ENCODE data around the gene CYBB. TPM values are rescaled to one million over a fixed set of nuclear protein-coding genes. Genes with fewer than 3 reads are reported as not detected.

CYBB gene
- total and polyA plus RNA-seq, 2 experiments from 2014 or later = 0.06 TPM; not detected in 1

DNA sequence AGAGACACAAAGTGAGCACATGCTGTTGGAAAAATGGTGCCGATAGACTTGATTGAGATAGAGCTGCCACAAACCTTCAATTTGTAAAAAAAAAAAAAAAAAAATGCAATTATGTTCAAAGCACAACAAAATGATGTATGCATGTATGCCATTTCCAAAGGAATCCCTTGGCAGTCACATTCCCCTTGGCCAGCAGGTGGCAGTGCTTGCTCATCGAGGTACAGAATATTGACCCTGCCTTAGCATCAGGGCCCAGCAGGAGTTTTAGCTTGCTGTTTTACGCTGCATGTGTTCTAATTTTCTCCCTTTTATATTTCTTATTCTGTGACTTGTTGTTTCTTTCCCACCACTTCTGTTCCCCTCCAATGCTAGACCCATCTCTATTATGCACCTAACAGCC, 34.5 kb upstream of the CYBB start:
- Histone ChIP-seq H4K20me1 (replicated peaks; ENCODE audit: insufficient read depth) (no peaks in the 10 kb centered on the region), H2AFZ (no peak overlapping the region), H3K36me3 (ENCODE audit: insufficient read depth) (no peaks in the 10 kb centered on the region), H3K4me2 (no peak overlapping the region), H3F3A (replicated peaks; ENCODE audit: low read depth) (no peaks in the 10 kb centered on the region), H3K27ac (ENCODE audit: low read depth) (no peak overlapping the region), H3K9me2 (ENCODE audit: insufficient read depth) (no peaks in the 10 kb centered on the region), H3K4me1 (ENCODE audit: insufficient read depth) (no peaks in the 10 kb centered on the region), H3K79me2 (replicated peaks; ENCODE audit: insufficient read depth) (no peaks in the 10 kb centered on the region), H3K4me3 (no peak overlapping the region), H3K27me3 (ENCODE audit: insufficient read depth) (no peaks in the 10 kb centered on the region)
- DNase-seq (ENCODE audit: low spot score) = peak; percentile 59
- H3K4me1 Mint-ChIP-seq = no peaks in the 10 kb centered on the region
- H3K27me3 Mint-ChIP-seq (ENCODE audit: insufficient read depth, low read depth, poor library complexity) = peaks cover 3% of the 10 kb centered on the region
- ATAC-seq = peak; percentile 66
- no peak overlapping the region for H3K4me3 Mint-ChIP-seq
- no peak overlapping the region for H3K27ac Mint-ChIP-seq
- TF ChIP-seq, protein P1, sequence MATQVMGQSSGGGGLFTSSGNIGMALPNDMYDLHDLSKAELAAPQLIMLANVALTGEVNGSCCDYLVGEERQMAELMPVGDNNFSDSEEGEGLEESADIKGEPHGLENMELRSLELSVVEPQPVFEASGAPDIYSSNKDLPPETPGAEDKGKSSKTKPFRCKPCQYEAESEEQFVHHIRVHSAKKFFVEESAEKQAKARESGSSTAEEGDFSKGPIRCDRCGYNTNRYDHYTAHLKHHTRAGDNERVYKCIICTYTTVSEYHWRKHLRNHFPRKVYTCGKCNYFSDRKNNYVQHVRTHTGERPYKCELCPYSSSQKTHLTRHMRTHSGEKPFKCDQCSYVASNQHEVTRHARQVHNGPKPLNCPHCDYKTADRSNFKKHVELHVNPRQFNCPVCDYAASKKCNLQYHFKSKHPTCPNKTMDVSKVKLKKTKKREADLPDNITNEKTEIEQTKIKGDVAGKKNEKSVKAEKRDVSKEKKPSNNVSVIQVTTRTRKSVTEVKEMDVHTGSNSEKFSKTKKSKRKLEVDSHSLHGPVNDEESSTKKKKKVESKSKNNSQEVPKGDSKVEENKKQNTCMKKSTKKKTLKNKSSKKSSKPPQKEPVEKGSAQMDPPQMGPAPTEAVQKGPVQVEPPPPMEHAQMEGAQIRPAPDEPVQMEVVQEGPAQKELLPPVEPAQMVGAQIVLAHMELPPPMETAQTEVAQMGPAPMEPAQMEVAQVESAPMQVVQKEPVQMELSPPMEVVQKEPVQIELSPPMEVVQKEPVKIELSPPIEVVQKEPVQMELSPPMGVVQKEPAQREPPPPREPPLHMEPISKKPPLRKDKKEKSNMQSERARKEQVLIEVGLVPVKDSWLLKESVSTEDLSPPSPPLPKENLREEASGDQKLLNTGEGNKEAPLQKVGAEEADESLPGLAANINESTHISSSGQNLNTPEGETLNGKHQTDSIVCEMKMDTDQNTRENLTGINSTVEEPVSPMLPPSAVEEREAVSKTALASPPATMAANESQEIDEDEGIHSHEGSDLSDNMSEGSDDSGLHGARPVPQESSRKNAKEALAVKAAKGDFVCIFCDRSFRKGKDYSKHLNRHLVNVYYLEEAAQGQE (IDR thresholded peaks at IDR 0.05; ENCODE audit: unreplicated experiment) = no peak
- no peak for TF ChIP-seq JUNB (IDR thresholded peaks at IDR 0.05; ENCODE audit: unreplicated experiment)
- TF ChIP-seq, protein P2, sequence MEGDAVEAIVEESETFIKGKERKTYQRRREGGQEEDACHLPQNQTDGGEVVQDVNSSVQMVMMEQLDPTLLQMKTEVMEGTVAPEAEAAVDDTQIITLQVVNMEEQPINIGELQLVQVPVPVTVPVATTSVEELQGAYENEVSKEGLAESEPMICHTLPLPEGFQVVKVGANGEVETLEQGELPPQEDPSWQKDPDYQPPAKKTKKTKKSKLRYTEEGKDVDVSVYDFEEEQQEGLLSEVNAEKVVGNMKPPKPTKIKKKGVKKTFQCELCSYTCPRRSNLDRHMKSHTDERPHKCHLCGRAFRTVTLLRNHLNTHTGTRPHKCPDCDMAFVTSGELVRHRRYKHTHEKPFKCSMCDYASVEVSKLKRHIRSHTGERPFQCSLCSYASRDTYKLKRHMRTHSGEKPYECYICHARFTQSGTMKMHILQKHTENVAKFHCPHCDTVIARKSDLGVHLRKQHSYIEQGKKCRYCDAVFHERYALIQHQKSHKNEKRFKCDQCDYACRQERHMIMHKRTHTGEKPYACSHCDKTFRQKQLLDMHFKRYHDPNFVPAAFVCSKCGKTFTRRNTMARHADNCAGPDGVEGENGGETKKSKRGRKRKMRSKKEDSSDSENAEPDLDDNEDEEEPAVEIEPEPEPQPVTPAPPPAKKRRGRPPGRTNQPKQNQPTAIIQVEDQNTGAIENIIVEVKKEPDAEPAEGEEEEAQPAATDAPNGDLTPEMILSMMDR (conservative IDR thresholded peaks at IDR 0.05; ENCODE audit: low read depth in 2 of 2) = peak; percentile 66 to 86
- TF ChIP-seq, protein P3, sequence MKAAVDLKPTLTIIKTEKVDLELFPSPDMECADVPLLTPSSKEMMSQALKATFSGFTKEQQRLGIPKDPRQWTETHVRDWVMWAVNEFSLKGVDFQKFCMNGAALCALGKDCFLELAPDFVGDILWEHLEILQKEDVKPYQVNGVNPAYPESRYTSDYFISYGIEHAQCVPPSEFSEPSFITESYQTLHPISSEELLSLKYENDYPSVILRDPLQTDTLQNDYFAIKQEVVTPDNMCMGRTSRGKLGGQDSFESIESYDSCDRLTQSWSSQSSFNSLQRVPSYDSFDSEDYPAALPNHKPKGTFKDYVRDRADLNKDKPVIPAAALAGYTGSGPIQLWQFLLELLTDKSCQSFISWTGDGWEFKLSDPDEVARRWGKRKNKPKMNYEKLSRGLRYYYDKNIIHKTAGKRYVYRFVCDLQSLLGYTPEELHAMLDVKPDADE (IDR thresholded peaks at IDR 0.05) = no peak
- no peak for TF ChIP-seq EZH2 (IDR thresholded peaks at IDR 0.05; ENCODE audit: low read depth, unreplicated experiment)
- H3K9me3 Mint-ChIP-seq = no peaks in the 10 kb centered on the region
- H3K36me3 Mint-ChIP-seq (ENCODE audit: low read depth) = no peaks in the 10 kb centered on the region

DNA sequence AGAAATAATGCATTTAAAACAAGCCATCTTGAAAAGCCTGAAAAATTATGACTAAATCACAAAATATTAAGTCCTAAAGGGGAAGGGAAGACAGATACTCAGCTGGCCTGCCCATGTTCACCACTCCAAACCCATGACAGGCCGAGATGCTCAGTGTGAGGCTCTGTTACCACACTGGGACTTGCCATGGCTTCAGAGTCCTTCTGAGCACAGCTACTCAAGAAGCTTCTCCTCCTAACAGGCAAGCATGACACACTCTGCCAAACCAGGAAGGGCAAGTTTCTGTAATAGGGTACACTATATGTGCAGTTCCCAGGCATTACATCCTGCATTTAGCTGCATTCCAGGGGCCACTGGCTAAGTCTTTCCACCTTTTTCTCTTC, 34.0 kb upstream of the CYBB start:
- H2AFZ ChIP-seq = no peak overlapping the region
- Mint-ChIP-seq H3K4me3 (no peak overlapping the region), H3K4me1 (no peaks in the 10 kb centered on the region), H3K9me3 (no peaks in the 10 kb centered on the region), H3K27me3 (ENCODE audit: insufficient read depth, low read depth, poor library complexity) (peaks cover 3% of the 10 kb centered on the region), H3K36me3 (ENCODE audit: low read depth) (no peaks in the 10 kb centered on the region), H3K27ac (no peak overlapping the region)
- H3K36me3 ChIP-seq (ENCODE audit: insufficient read depth) = no peaks in the 10 kb centered on the region
- no peak for DNase-seq (ENCODE audit: low spot score)
- H3K79me2 ChIP-seq (replicated peaks; ENCODE audit: insufficient read depth) = no peaks in the 10 kb centered on the region
- H3K27me3 ChIP-seq (ENCODE audit: insufficient read depth) = no peaks in the 10 kb centered on the region
- no peaks in the 10 kb centered on the region for H4K20me1 ChIP-seq (replicated peaks; ENCODE audit: insufficient read depth)
- no peak overlapping the region for H3K27ac ChIP-seq (ENCODE audit: low read depth)
- no peak for ATAC-seq
- no peaks in the 10 kb centered on the region for H3F3A ChIP-seq (replicated peaks; ENCODE audit: low read depth)
- H3K9me2 ChIP-seq (ENCODE audit: insufficient read depth) = no peaks in the 10 kb centered on the region
- H3K4me2 ChIP-seq = no peak overlapping the region
- H3K4me3 ChIP-seq = no peak overlapping the region
- H3K4me1 ChIP-seq (ENCODE audit: insufficient read depth) = no peaks in the 10 kb centered on the region
- TF ChIP-seq, protein P3 (IDR thresholded peaks at IDR 0.05) = no peak
- no peak for TF ChIP-seq ZNF114 (CRISPR knock-in tag; IDR thresholded peaks at IDR 0.05)
- no peak for TF ChIP-seq NANOG (IDR thresholded peaks at IDR 0.05; ENCODE audit: borderline replicate concordance)
- TF ChIP-seq EZH2 (IDR thresholded peaks at IDR 0.05; ENCODE audit: low read depth, unreplicated experiment) = no peak
- TF ChIP-seq EZH2phosphoT487 (IDR thresholded peaks at IDR 0.05; ENCODE audit: unreplicated experiment) = no peak
- TF ChIP-seq, protein P1 (IDR thresholded peaks at IDR 0.05; ENCODE audit: unreplicated experiment) = no peak
- TF ChIP-seq STAT1 (IDR thresholded peaks at IDR 0.05; ENCODE audit: unreplicated experiment) = no peak
